Peyer's patch (tissue), 4 donors: Measurements from ENCODE around the gene IQGAP2.

ENCODE experiments used
- CTCF ChIP-seq, 6 experiments: fragments of 450-650 bp in 4 of 6; fragments of 200-600 bp in 2 of 6; sonication (generic) in 1 of 6; IDR thresholded peaks; one replicate each; pipeline ENCODE4 v1.5.1; 2017 to 2019; ENCODE audit warnings: antibody characterized with exemption in 6 of 6, mild to moderate bottlenecking in 3 of 6, moderate library complexity in 1 of 6
- POLR2A ChIP-seq, 2 donors: fragments of 450-650 bp; IDR thresholded peaks; one replicate each; pipeline ENCODE4 v1.5.1; 2017; ENCODE audit warnings: antibody characterized with exemption in 2 of 2, mild to moderate bottlenecking in 2 of 2, moderate library complexity in 2 of 2

GRCh38 chr5:76366596-76366995 is 36.5 kb upstream of the IQGAP2 start:
- TF ChIP-seq CTCF (IDR thresholded peaks at IDR 0.05), result no peak
- no peak for TF ChIP-seq POLR2A (IDR thresholded peaks at IDR 0.05)
